Measurements from ENCODE around the gene GRK5.

- TF ChIP-seq, protein P1, sequence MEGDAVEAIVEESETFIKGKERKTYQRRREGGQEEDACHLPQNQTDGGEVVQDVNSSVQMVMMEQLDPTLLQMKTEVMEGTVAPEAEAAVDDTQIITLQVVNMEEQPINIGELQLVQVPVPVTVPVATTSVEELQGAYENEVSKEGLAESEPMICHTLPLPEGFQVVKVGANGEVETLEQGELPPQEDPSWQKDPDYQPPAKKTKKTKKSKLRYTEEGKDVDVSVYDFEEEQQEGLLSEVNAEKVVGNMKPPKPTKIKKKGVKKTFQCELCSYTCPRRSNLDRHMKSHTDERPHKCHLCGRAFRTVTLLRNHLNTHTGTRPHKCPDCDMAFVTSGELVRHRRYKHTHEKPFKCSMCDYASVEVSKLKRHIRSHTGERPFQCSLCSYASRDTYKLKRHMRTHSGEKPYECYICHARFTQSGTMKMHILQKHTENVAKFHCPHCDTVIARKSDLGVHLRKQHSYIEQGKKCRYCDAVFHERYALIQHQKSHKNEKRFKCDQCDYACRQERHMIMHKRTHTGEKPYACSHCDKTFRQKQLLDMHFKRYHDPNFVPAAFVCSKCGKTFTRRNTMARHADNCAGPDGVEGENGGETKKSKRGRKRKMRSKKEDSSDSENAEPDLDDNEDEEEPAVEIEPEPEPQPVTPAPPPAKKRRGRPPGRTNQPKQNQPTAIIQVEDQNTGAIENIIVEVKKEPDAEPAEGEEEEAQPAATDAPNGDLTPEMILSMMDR (IDR thresholded peaks at IDR 0.05) = no peak
- TF ChIP-seq POLR2A (IDR thresholded peaks at IDR 0.05) = no peak
- no peak for TF ChIP-seq POLR2AphosphoS5 (IDR thresholded peaks at IDR 0.05)
Measured at GRCh38 chr10:119460369-119461195, 253.2 kb downstream of the GRK5 start.
